Measurements from ENCODE around the gene GOT2. TPM values are rescaled to one million over a fixed set of nuclear protein-coding genes. Genes with fewer than 3 reads are reported as not detected.

The GOT2 gene
- total and polyA plus RNA-seq, 2 of the 8 experiments (the other 6 are each of a cell fraction or from before 2014, with no cell fraction given), result 62.9 to 223 TPM

GRCh38 chr16:58723109-58723508, 11.0 kb downstream of the GOT2 start:
- ChIA-PET POLR2A (ENCODE audit: partially characterized antibody) (interaction anchor here (1.1 to 1.6 kb wide), 4 partner anchors 11 to 60 kb away, joined by 3 to 4 read pairs (median 3); partner anchors contain the start of gene GOT2), CTCF (ENCODE audit: partially characterized antibody) (interaction anchor here (1.9 kb wide), 1 partner anchor 11 kb away, joined by 4 read pairs; no protein-coding TSS in a partner anchor)
- FAIRE-seq (no peak), DNase-seq (ENCODE audit: low read depth in 1 of 2, low spot score in 2 of 2) (no peak)
- no peak overlapping the region for H3K4ac ChIP-seq (replicated peaks; ENCODE audit: insufficient read length, low read depth, low read length)
- no peak overlapping the region for H4K5ac ChIP-seq (ENCODE audit: insufficient read length, low read depth, low read length)
- no peak overlapping the region for H2BK12ac ChIP-seq (ENCODE audit: low read depth, low read length)
- WGBS, 2 experiments (ENCODE audit: extremely low coverage in 1 of 2, insufficient coverage in 1 of 2, insufficient read length in 1 of 2, insufficient replicate concordance in 2 of 2, low coverage in 1 of 2, low lambda C conversion rate in 2 of 2, missing lambda C conversion rate in 1 of 2), result 55% methylated on average over 3 of the region's 3 CpGs; no CpG with 5 or more reads in 1 of the 2 experiments
- no peak overlapping the region for H4K91ac ChIP-seq (replicated peaks; ENCODE audit: insufficient read length, low read length)
- H3K27ac ChIP-seq (ENCODE audit: low read depth, low read length), result no peak overlapping the region
- H3K36me3 ChIP-seq (ENCODE audit: control insufficient read depth in 2 of 4, insufficient read depth in 4 of 4, low read length in 3 of 4), result peaks cover 18 to 49% (median 36%) of the 10 kb centered on the region in 4 experiments
- H2AK5ac ChIP-seq (ENCODE audit: low read depth, low read length), result no peak overlapping the region
- H3K79me2 ChIP-seq (ENCODE audit: control insufficient read depth in 1 of 2, insufficient read depth in 2 of 2, low read length in 2 of 2), result peaks cover 0 to 20% of the 10 kb centered on the region in 2 experiments; a peak in 2 of 4 replicates
- H3K9me3 ChIP-seq (ENCODE audit: insufficient read depth in 2 of 2, low read depth in 1 of 2, low read length in 1 of 2), result no peaks in the 10 kb centered on the region
- H3K4me3 ChIP-seq (ENCODE audit: extremely low read depth in 1 of 4, insufficient read depth in 2 of 4, low read depth in 3 of 4, low read length in 4 of 4), result no peak overlapping the region
- H3K9ac ChIP-seq (replicated peaks in 1 of 4; ENCODE audit: extremely low read depth in 1 of 4, low read depth in 3 of 4, low read length in 3 of 4), result no peak overlapping the region
- H3K4me2 ChIP-seq (ENCODE audit: insufficient read depth in 1 of 2, low read depth in 2 of 2, low read length in 2 of 2), result no peak overlapping the region
- no peak overlapping the region for H2BK120ac ChIP-seq (replicated peaks; ENCODE audit: low read depth, low read length)
- H2BK20ac ChIP-seq (ENCODE audit: low read length), result no peak overlapping the region
- no peaks in the 10 kb centered on the region for H3K4me1 ChIP-seq (replicated peaks in 1 of 4; ENCODE audit: control insufficient read depth in 3 of 4, insufficient read depth in 4 of 4, low read length in 3 of 4)
- no peak overlapping the region for H3K23ac ChIP-seq (ENCODE audit: insufficient read length)
- H4K20me1 ChIP-seq (replicated peaks in 1 of 2; ENCODE audit: control insufficient read depth in 1 of 2, insufficient read depth in 2 of 2, low read length in 2 of 2), result peaks cover 6 to 9% of the 10 kb centered on the region in 2 experiments
- H3K56ac ChIP-seq (replicated peaks; ENCODE audit: insufficient read length, low read depth, low read length), result no peak overlapping the region
- no peak overlapping the region for H2AFZ ChIP-seq (ENCODE audit: low read length)
- no peaks in the 10 kb centered on the region for H3K27me3 ChIP-seq (replicated peaks in 1 of 4; ENCODE audit: control insufficient read depth in 3 of 4, extremely low read depth in 1 of 4, insufficient read depth in 3 of 4, low read length in 3 of 4)
- H3K14ac ChIP-seq (ENCODE audit: insufficient read length), result no peak overlapping the region
- H3K79me1 ChIP-seq (ENCODE audit: low read depth, low read length), result peaks cover 6% of the 10 kb centered on the region
- H3K23me2 ChIP-seq (ENCODE audit: low read depth, low read length), result no peaks in the 10 kb centered on the region
- no peak overlapping the region for H2BK5ac ChIP-seq (ENCODE audit: low read depth, low read length)
- no peak overlapping the region for H2BK15ac ChIP-seq (ENCODE audit: low read length)
- H3K18ac ChIP-seq (ENCODE audit: extremely low read depth, low read length), result no peak overlapping the region
- H4K8ac ChIP-seq (ENCODE audit: extremely low read depth, insufficient read depth, low read length), result no peak overlapping the region
- TF ChIP-seq KDM1A (IDR thresholded peaks at IDR 0.05; ENCODE audit: borderline replicate concordance, low read length) (no peak), E2F6 (IDR thresholded peaks at IDR 0.05) (no peak), TEAD4 (IDR thresholded peaks at IDR 0.05; ENCODE audit: low read depth, low read length) (no peak), CTBP2 (IDR thresholded peaks at IDR 0.05; ENCODE audit: borderline replicate concordance, insufficient read depth, insufficient read length, low read length) (no peak), EGR1 (IDR thresholded peaks at IDR 0.05; ENCODE audit: borderline replicate concordance, low read depth, low read length) (no peak), EZH2 (IDR thresholded peaks at IDR 0.05; ENCODE audit: low read depth, low read length, severe bottlenecking) (no peak), USF2 (IDR thresholded peaks at IDR 0.05; ENCODE audit: low read length) (no peak), CEBPB (IDR thresholded peaks at IDR 0.05; ENCODE audit: low read depth, low read length) (no peak), POLR2AphosphoS5 (IDR thresholded peaks at IDR 0.05; ENCODE audit: low read depth, low read length) (no peak), MAX (IDR thresholded peaks at IDR 0.05) (no peak), RFX5 (IDR thresholded peaks at IDR 0.05; ENCODE audit: borderline replicate concordance, low read depth, low read length) (no peak), SIX5 (IDR thresholded peaks at IDR 0.05; ENCODE audit: low read depth, low read length) (no peak)
